ENCODE results near the gene GALR1.
A peak's percentile ranks its signal among the peaks of the same experiment; 100 is the strongest.
"Not testable (repeated sequence)": the region's sequence is repeated elsewhere in the genome, so short reads cannot be mapped to it uniquely, and the experiment has no call there.

Gene GALR1

DNA sequence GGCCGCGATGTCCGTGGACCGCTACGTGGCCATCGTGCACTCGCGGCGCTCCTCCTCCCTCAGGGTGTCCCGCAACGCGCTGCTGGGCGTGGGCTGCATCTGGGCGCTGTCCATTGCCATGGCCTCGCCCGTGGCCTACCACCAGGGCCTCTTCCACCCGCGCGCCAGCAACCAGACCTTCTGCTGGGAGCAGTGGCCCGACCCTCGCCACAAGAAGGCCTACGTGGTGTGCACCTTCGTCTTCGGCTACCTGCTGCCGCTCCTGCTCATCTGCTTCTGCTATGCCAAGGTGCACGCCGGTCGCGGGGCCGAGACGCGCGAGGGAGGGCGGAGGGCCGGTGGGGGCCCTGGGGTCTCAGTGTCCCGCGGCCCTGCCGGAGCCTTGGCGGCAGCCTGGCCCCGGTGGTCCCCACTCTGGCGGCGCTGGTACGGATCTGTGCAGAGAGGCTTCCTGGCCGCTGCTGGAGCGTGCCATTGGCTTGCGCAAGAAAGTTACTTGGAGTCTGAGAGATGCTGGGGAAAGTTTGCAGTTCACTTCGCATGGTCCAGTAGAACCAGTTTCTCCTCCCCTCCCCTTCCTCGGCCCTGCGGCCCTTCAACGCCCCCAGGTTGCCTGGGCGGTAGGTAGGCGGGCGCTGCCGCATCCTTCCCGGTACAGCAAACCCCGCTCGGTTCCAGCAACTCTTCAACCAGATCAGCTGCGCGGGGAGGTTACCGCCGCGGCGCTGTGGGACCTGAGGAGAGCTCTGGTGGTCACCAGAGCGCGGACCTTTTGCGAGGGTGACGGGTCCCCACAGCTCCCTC, 1.5 kb downstream of the GALR1 start:
- no peak for DNase-seq

DNA sequence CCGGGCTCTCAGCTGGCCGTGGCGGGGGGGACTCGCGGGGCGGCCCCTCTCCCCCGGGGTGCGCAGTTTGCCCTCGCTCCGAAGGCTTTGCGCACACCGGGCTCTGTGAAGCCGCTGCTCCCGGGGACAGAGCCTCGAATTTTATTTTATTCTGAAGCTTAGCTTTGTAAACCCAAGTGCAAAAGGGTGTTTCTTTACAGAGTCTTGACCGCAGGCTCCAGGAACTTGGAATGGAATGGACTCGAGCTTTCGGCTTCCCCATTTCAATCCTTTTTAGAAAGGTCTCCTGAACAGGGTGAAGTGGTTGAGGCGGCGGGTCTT, 2.0 kb downstream of the GALR1 start:
- no peak for DNase-seq

DNA sequence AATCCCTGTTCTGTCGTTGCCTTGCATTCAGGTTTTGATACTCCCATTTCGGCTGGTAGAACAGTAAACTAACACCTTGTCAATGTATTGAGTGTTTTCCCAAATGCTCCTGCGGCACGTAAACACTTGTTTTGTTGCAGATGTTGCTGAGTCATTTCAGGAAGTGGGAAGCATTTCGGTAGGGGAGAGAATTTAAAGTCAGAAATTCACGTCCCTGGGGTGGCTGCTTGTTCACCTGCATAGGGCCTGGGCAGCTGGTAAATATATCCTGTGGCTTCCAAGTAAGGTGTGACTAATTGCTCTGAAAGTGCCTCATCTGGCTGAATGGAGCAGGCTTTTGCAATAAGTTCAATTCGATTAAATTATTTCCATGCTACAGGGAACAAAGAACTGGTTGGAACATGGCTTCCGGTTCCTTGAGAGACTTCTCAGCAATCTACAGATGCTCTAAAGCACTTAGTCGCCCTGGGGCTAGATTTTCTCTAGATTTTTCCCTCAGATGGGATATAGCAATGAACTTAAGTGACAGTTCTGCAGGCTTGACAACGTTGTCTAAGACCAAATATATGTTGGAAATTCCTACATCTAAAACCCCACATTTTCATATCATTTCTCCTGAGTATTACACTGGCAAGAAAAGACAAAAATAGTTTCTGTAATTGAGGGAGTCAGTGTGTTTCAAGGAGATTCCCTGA, 5.2 kb downstream of the GALR1 start:
- DNase-seq, result peak; percentile 25

DNA sequence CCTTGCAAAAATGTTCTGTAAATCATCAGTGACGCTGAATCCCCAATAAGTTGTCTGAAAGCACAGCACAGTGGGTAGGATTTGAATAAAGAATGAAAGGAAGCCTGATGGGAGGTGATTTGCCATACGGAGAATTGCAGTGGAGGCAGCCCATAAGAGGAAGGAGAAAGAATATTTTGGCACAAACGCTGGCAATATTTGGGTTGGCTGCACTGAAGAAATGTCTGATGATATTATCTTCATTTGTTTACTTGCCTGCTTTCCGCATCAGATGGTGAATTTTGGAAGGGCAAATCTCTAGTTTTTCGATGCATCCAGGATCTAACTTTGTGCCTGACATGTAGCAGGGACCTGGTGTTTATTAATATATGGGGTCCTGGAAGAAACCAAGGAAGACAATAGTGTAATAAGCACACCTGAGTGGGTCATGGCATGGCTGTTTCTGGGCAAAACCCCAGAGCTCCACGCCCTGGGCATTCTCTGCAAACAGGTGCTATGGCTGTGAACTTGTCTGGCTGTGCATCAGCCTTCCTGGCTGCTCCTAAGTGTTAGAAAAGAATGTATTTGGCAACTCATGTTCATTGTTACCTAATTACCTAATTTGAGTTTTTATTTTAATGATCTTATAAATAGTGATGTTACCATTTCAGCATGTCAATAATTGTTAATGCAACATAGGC, 5.9 kb downstream of the GALR1 start:
- DNase-seq, result no peak

DNA sequence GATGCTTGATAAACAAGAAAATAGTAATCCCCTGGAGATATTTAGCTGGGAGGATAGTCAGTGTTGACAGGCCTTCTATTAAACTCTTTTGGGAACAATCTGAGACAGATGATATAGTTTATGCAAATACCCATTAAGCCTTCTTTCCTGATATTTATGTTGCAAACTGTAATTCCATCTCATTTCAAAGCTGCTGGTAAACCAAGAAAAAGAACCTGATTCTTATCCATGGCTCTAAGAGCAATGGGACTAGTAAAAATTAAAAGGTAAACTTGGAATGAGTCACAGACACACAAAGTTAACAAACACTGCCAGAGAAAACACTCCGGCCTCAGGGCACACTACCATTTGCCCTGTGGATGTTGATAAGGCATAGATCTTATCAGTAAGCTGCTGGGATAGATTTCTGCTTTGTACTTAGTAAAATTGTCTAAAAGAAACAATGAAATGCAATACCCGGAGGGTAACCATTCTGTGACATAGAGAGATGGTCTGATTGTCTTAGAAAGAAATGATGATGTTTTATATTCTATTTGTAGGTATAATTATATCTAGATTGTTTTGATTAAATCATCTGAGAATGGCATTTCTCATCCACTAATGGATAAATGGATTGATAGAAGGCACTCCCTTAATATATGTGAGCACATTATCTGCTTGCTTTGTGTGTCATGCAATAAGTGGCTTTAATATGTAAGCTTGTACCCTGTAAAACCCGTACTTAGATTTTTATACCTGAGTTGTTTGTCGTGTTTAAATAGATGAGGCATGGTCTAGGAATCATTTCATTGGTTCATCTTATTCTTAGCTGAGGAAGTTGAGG, 13.2 kb downstream of the GALR1 start:
- DNase-seq, result no peak

DNA sequence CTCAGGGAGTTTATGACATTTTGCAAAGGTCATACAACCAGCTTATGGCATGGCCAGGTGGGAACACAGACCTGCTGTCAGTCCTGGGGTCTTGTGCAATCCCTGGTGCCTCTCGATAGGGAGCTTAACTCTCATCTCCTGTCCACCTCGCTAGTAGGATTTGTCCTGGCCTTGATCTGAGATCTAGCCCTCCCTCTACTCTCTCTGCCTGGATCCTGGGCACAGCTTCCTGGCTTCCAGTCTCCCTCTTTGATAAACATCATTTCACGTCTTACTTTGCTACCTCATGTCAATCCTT, 13.8 kb downstream of the GALR1 start:
- DNase-seq, result no peak

DNA sequence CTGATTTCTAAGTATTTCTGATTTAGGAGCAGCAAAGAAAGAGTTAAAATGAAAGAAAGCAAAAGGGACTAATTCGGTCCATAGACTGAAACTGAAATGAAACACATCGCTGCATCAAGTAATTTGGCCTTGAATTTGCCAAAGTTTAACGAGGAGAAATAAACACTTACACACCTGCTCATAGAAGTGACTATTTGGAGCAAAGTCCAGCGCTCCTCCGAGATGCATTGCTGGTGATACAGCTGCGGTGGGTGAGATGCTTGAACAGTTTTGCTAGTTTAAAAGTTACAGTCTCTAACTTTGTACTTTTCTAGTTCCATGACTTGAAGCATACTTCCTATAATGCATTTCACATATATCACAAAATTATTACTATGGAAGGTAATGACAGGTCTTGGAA, 18.3 kb downstream of the GALR1 start:
- no peak for DNase-seq

DNA sequence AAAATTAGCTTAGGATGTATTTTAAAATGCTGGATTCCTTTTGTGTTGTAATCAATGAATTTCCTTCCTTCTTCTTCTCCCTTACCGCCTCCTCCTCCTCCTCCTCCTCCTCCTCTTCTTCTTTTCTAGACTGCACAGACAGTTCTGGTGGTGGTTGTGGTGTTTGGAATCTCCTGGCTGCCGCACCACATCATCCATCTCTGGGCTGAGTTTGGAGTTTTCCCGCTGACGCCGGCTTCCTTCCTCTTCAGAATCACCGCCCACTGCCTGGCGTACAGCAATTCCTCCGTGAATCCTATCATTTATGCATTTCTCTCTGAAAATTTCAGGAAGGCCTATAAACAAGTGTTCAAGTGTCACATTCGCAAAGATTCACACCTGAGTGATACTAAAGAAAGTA, 18.8 kb downstream of the GALR1 start:
- DNase-seq, result no peak

DNA sequence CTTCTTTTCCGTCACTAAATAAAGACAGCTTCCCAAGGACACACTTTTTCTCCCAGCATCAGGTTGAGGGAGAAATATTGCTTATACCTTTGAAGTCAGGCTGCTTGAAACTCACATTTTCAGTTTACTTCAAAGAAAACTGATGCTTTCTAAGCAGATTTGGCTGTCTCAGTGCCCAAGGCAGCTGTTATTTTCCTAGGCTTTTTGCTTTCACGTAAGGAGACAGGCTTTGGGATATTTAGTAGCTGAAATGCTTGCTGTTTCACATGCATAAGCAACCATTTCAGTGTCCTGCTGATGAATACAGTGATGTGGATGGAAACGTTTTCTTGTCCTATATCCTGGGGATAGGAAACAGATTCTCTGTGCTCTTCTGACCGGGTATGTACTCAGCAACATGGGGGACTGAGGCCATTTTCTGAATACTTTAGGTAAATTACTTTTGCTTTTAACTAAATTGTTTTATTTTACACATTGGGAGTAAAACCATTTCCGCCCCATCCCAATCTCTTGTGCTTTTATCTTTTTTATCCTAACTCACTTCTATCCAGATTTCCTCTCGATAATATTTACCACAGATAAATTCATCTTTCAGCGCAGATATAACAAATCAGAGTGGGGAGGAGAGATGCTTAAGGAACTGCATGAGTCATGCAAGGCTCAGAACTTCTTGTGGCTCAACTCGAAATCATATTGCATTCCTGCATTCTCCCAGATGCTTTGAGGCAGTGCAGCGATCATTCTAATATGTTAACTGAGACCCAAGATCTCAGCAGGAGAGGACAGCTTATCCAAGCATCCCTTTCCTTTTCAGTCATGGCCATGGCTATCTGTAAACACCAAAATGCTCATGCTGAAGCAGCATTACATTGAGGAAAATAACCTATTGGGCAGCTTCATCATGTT, 22.2 kb downstream of the GALR1 start:
- no peak for DNase-seq

DNA sequence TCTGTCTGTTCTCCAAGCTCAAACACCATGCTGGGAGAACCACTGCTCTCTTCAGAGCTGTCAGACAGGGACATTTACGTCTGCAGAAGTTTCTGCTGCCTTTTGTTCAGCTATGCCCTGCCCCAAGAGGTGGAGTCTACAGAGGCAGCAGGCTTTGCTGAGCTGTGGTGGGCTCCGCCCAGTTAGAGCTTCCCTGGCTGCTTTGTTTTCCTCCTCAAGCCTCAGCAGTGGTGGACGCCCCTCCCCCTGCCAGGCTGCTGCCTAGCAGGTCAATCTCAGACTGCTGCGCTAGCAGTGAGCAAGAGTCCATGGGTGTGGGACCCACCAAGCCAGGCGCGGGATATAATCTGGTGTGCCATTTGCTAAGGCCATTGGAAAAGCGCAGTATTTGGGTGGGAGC, 41.2 kb downstream of the GALR1 start:
- DNase-seq, result not testable (repeated sequence)

DNA sequence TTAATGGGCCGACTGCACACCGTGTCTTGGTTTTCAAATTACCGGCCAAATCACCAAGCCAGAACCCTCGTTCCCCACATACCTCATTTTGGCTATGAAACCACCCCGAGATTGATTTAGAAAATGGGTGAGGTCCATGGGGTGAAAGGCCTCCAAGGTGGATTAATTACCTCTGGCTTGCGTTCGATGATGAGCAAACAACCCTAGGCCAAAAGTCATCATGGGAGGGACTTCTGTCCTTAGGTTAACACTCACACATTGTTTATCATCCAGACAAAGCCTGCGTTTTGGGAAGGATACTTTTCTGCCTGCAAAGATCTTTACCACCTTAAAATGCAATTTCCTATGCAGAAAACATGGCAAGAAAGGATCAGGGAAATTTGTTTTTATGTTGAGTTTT, 48.5 kb downstream of the GALR1 start:
- no peak for DNase-seq

DNA sequence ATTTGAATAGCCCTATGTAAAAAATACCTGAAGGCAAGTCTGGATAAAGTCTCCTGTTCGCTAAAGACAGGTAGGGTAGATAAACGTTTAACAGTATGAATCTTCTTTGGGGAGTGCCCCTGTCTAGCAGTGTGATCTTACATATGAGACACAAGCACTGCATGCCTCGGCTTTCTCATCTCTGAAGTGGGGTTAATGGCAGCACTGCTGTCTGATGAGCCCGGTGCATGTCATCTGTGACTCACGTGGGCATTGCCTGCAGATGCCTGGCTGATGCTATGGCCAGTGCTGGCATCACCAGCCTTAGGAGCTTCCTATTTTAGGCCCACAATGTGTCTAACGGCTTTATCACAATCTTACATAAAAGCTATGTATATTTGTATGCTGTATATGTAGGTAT, 50.1 kb downstream of the GALR1 start:
- DNase-seq, result no peak

DNA sequence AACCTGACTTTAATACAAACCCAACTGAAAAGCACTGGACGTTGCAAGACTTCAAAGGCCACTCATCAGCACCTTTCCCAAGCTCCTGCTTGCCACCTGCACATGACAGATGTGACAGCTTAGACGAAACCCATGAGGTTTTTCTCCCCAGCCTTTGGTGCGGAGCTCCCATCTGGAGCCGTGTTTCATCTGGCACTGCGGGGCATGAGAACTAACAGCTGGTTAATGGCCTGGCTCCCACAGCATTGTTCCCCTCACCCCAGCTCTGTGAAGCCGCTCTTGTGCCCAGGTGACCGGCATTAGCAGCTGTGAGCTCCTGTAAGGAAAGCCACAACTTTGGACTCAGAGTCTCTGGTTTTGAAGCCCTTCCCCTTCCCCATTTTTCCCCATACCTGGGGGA, 50.9 kb downstream of the GALR1 start:
- DNase-seq, result no peak

DNA sequence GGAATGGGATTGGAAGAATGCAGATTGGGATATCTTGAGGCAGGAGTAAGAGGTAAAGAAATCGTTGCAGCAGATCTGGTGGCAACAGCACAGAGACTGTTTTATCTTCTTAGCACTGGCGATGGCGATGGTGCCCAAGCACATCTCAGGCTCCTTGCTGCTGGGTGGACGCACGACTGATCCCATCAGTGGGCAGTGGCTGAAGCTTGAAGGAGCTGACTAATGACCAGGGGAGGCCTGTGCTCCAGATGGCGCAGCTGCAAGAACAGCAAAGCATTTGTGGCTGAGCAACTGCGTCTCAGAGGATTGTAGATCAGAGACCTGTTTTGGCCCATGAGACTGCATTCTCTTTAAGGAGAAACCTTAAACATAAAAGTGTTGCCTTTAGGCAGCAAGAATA, 54.6 kb downstream of the GALR1 start:
- DNase-seq, result no peak

DNA sequence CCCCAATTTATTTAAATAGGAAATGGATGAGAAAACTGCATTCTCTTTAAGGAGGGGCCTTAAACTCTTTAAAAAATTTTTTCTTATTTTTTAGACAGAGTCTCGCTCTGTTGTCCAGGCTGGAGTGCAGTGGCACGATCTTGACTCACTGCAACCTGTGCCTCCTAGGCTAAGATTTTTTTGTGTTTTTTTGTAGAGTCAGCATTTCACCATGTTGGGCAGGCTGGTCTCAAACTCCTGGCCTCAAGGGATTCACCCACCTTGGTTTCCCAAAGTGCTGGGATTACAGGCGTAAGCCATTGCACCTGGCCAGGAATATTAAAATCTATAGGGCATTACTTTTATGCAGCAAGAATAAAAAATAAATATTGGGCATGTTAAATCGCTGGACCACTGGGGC, 56.0 kb downstream of the GALR1 start:
- DNase-seq, result no peak

DNA sequence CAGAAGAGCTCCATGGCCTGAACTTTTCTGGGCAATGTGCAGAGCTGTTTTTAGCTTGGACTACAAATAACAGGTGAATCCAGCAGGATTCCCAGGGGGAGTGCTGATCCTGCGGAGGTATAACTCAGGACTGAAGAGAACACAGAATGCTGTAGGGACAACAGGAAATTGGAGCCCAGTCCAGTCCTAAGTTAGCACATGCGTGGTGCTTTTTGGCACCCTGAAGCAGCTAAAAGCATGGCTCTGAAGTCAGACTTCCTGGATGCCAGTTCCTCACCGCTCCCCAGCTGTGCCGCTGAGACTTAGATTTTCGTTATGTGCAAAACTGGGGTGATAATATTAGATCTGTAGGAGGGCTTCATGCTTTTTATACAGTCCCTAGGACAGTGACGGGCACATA, 58.6 kb downstream of the GALR1 start:
- no peak for DNase-seq

DNA sequence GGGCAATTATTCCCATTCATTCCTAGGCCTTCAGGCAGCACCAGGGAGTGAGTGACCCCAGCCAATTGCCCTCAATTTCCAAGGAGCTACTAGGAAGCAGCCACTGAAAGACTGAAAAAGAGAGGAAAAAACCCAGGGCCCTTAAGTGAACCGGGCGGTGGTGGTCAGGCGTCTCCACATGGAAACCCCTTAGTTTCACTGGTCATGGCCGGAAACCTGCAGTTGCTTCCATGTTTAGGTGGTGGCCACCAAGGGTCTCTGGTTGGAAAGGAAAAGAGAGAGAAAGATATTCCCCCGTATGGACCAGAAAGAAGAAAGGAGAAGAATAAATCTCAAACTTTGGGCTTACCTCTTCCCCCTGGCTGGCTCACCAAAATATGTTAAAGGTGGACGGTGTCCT, 64.9 kb downstream of the GALR1 start:
- no peak for DNase-seq

DNA sequence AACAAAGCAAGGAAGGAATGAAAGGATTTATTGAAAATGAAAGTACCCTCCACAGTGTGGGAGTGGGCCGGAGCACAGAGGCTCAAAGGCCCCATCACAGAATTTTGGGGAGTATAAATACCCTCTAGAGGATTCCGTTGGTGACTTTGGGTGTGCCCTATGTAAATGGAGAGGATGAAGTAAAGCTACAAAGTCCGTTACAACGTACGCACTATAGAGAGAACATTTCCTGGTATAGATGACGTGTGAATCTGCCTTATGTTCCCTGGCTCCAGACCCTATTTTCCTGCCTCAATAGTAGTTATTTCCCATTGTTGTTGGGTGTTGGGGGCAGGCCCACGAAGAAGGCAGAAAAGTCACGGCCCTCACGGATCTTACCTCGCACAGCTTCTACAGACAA, 65.3 kb downstream of the GALR1 start:
- DNase-seq, result no peak

DNA sequence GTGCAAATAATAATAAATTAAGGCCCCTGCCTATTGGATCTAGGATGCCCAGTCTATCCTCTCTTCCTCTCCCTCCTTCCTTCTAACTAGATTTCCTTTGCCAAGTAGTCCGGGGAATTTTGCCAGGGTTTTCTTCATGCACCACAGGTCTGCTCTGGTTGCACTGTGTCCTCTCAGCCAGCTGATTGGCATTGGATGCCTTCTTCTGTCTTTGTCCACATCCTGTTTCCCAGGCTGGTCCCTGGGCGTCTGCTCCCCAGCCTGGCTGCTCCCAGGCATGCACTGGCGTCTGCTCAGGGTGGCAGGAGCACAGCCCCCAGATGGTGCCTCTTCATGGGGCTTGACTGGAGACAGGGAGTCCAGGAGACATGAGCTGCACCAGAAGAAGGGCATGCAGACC, 66.4 kb downstream of the GALR1 start:
- no peak for DNase-seq

DNA sequence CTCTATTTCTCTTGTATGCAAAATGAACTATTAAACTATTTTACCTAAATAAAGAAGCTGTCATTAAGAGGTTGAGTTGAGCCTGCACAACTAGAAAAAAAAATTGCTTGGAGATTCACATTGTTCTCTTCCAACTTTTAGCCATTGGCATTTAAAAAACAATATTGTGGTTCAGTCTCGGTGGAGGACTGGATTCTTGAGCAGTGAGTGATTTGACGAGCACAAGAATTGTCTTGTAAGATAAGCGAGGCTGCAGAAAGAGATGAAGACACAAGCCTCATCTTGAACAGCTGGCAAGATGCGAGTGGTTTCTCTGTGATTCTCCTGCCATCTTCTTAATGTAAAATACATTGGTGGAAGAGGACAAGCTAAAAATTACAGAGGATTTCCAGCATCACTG, 67.0 kb downstream of the GALR1 start:
- DNase-seq, result no peak

DNA sequence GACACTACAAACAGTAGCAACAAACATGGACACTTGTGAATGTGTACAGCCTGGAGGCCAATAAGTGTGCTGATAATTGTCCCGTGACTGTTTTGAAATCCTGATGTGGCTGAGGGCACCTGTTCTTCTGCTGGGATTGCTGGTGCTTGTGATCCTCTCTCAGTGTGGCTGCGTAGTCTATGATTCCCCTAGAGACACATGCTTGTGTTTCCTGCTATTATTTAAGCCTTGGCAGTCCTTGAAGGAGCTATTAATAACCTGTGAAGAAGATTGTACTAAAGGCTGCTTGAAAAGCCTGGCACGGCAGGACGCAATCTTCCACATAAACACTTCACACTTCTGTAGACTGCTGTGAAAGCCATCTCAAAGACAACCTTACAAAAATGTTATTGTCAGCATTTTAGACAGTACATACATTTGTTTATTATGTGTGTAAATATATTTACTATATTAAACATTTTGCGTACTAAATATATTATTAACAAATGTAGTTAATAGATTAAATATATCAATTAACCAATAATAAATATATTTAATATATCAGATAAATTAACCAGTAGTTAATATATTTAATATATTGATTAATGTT, 71.4 kb downstream of the GALR1 start:
- no peak for DNase-seq
